ENCODE results near the gene CAND2. TPM values are rescaled to one million over a fixed set of nuclear protein-coding genes. Genes with fewer than 3 reads are reported as not detected.

Gene CAND2
- polyA plus RNA-seq, 1 donor from 2014 or later, result 17.3 TPM

- Histone ChIP-seq H3K27me3 (ENCODE audit: insufficient read depth, low read depth, low read length) (no peaks in the 10 kb centered on the region), H3K27ac (ENCODE audit: low read length) (no peak overlapping the region), H3K36me3 (ENCODE audit: insufficient read depth, low read length) (no peaks in the 10 kb centered on the region), H3K4me3 (ENCODE audit: low read length) (no peak overlapping the region), H3F3A (ENCODE audit: insufficient read depth, low read length, poor library complexity, severe bottlenecking) (no peaks in the 10 kb centered on the region), H3K79me2 (replicated peaks; ENCODE audit: insufficient read depth, low read length) (no peaks in the 10 kb centered on the region), H3K9me3 (ENCODE audit: low read length) (no peaks in the 10 kb centered on the region), H3K4me2 (ENCODE audit: low read length) (no peak overlapping the region), H4K20me1 (ENCODE audit: insufficient read depth) (no peaks in the 10 kb centered on the region), H2AFZ (ENCODE audit: low read depth, low read length) (no peak overlapping the region), H3K9ac (ENCODE audit: low read length) (no peak overlapping the region), H3K9me2 (ENCODE audit: insufficient read depth, low read length) (no peaks in the 10 kb centered on the region)
- TF ChIP-seq MXI1 (conservative IDR thresholded peaks at IDR 0.05; ENCODE audit: poor library complexity, severe bottlenecking) (no peak), EP300 (conservative IDR thresholded peaks at IDR 0.05; ENCODE audit: poor library complexity, severe bottlenecking) (no peak), RAD21 (conservative IDR thresholded peaks at IDR 0.05) (no peak), POLR2AphosphoS5 (IDR thresholded peaks at IDR 0.05) (no peak), SMC3 (conservative IDR thresholded peaks at IDR 0.05; ENCODE audit: poor library complexity) (no peak), REST (IDR thresholded peaks at IDR 0.05; ENCODE audit: borderline replicate concordance) (no peak), CTCF (IDR thresholded peaks at IDR 0.05; ENCODE audit: poor library complexity, severe bottlenecking) (no peak), EZH2 (IDR thresholded peaks at IDR 0.05; ENCODE audit: borderline replicate concordance, insufficient read depth, low read length, poor library complexity, severe bottlenecking) (no peak), TAF1 (IDR thresholded peaks at IDR 0.05; ENCODE audit: low read depth) (no peak)
Observed at GRCh38 chr3:12866836-12867235, 70.4 kb downstream of the CAND2 start.

DNA sequence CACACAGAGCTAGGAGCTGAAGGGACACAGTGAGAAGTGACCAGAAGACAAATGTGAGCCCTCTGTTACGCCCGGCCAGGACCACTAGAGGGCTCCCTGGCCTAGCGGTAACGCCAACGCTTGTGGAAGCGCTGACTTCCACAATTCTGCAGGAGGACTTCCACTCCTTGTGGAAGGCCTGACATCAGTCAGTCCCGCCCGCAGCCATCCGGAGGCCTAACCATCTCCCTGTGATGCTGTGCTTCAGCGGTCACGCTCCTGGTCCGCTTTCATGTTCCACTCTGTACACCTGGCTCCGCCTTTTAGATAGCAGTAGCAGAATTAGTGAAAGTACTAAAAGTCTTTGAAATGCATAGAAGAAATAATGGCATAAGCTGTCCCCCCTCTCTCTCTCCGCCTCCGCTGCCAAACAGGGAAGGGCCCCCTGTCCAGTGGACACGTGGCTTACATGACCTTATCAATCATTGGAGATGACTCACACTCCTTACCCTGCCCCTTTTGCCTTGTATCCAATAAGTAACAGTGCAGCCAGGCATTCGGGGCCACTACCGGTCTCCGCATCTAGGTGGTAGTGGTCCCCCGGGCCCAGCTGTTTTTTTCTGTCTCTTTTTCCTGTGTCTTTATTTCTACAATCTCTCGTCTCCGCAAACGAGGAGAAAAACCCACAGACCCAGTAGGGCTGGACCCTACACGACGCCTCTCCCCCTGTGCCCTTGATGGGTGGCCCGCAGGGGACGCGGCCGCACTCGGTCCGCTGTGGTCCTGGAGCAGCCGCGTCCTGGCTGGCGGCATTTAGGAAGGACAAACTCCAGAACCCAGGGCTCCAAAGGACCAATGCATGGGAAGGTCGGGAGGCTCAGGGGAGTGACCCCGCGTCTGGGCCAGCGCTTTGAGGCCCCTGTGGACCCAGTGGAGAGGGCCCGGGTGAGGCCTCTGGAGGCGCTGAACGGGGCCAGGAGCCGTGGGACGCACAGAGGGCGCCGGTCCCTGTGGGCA lies 71.9 kb downstream of the CAND2 start:
- Histone ChIP-seq H3K4me2 (ENCODE audit: low read length) (no peak overlapping the region), H3K27ac (ENCODE audit: low read length) (no peak overlapping the region), H3K4me3 (ENCODE audit: low read length) (peak overlapping the region; percentile 49), H3K36me3 (ENCODE audit: insufficient read depth, low read length) (no peaks in the 10 kb centered on the region), H3K79me2 (replicated peaks; ENCODE audit: insufficient read depth, low read length) (no peaks in the 10 kb centered on the region), H3K9ac (ENCODE audit: low read length) (no peak overlapping the region), H3K27me3 (ENCODE audit: insufficient read depth, low read depth, low read length) (no peaks in the 10 kb centered on the region), H3F3A (ENCODE audit: insufficient read depth, low read length, poor library complexity, severe bottlenecking) (no peaks in the 10 kb centered on the region), H4K20me1 (ENCODE audit: insufficient read depth) (no peaks in the 10 kb centered on the region), H2AFZ (ENCODE audit: low read depth, low read length) (no peak overlapping the region), H3K9me3 (ENCODE audit: low read length) (no peaks in the 10 kb centered on the region), H3K9me2 (ENCODE audit: insufficient read depth, low read length) (no peaks in the 10 kb centered on the region)
- TF ChIP-seq REST (IDR thresholded peaks at IDR 0.05; ENCODE audit: borderline replicate concordance) (no peak), RAD21 (conservative IDR thresholded peaks at IDR 0.05) (peak; percentile 91), CTCF (IDR thresholded peaks at IDR 0.05; ENCODE audit: poor library complexity, severe bottlenecking) (peak; percentile 94), SMC3 (conservative IDR thresholded peaks at IDR 0.05; ENCODE audit: poor library complexity) (peak; percentile 90)

Data from neural cell (in vitro differentiated cells).